NCI-H1930 (cell line): Measurements from ENCODE around the gene MARVELD3.
"Not testable (repeated sequence)": the region's sequence is repeated elsewhere in the genome, so short reads cannot be mapped to it uniquely, and the experiment has no call there.

Source experiments
- DNase-seq, 2 experiments: peaks; one replicate each; lab custom pipeline; 2025; lab: John Stamatoyannopoulos, UW

The MARVELD3 gene, protein sequence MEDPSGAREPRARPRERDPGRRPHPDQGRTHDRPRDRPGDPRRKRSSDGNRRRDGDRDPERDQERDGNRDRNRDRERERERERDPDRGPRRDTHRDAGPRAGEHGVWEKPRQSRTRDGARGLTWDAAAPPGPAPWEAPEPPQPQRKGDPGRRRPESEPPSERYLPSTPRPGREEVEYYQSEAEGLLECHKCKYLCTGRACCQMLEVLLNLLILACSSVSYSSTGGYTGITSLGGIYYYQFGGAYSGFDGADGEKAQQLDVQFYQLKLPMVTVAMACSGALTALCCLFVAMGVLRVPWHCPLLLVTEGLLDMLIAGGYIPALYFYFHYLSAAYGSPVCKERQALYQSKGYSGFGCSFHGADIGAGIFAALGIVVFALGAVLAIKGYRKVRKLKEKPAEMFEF

DNA sequence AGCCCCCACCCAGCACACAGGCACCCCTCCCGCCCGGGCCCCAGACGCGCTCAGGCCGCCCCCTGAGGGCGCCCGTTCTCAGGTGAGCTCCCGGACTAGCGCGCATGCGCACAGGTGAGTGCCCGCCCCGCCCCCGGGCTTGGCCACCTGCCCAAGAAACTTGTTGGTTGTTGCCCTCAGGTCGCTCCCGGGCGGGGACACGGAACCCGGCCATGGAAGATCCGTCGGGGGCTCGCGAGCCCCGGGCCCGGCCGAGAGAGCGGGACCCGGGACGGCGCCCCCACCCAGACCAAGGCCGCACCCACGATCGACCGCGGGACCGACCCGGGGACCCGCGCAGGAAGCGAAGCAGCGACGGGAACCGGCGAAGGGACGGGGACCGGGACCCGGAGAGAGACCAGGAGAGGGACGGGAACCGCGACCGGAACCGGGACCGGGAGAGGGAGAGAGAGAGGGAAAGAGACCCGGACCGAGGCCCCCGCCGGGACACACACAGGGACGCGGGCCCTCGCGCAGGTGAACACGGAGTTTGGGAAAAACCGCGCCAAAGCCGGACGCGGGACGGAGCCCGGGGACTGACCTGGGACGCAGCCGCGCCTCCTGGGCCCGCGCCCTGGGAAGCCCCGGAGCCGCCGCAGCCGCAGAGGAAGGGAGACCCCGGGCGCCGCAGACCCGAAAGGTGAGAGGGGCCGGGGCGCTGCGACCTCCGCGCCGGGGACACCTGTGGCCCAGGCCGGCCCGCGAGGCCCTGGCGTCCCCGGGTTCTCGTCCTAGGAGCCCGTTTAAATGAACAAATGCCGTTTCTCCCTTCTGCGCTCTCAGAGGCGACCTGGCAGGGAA is at the start of gene MARVELD3:
Gene MARVELD3, plus strand, starts transcription at position 167 of the 840 bp plus-strand sequence. Its CDS starts 46 bp downstream, at position 213.
- DNase-seq, result peak; percentile 17 to 57

DNA sequence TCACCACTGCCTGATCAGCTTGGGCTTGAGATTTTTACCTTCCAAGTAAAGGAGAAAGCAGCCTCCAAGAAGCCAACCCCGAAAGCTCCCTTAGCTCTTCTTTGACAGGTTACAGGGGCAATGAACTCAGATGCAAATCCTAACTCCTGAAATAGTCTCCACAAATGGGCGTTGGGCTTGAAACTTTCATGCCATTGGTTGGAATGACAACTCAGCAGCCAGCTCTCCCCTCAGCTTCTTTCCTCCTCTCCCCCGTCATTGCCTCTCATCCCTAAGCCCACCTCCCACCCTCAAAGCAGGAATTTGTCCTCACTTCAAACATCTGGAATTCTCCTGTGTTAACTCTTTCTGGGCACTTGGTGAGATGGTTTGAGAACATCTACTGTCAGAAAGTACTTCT is 49.0 kb upstream of the MARVELD3 start, which contains the start of gene TAT:
Gene TAT, minus strand, starts transcription at position 122 of the 400 bp plus-strand sequence. CDS start 677 bp downstream, outside the sequence.
- DNase-seq, result no peak

DNA sequence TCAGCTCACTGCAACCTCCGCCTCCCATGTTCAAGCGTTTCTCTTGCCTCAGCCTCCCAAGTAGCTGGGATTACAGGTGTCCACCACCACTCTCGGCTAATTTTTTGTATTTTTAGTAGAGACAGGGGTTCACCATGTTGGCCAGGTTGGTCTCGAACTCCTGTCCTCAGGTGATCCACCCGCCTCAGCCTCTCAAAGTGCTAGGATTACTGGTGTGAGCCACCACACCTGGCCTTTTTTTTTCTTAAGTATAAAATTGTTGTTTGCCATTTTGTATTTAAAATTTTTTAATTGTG is 43.5 kb upstream of the MARVELD3 start:
- not testable (repeated sequence) for DNase-seq

DNA sequence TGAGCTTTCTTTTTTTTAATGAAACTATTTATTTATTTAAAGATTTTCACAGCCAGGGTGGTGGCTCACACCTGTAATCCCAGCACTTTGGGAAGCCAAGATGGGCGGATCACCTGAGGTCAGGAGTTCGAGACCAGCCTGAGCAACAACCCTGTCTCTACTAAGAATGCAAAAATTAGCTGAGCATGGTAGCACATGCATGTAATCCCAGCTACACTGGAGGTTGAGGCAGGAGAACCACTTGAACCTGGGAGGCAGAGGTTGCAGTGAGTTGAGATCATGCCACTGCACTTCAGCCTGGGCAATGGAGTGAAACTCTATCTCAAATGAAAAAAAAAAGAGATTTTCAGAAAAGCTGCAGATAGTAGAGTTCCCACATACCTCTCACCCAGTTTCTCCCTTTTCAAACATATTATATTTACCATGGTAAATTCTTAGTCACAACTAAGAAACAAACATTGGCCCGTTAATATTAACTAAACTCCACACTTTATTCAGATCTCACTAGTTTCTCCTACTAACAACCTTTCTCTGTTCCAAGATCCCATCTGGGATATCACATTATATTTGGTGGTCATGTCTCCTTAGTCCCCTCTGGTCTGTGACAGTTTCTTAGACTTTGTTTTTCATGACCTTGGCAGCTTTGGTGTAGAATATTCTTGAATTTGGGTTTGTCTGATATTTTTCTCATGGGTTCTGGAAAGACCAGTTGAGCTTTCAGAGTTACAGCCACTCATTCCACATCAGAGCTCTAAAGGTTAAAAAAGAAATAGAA is 41.3 kb upstream of the MARVELD3 start:
- no peak for DNase-seq

DNA sequence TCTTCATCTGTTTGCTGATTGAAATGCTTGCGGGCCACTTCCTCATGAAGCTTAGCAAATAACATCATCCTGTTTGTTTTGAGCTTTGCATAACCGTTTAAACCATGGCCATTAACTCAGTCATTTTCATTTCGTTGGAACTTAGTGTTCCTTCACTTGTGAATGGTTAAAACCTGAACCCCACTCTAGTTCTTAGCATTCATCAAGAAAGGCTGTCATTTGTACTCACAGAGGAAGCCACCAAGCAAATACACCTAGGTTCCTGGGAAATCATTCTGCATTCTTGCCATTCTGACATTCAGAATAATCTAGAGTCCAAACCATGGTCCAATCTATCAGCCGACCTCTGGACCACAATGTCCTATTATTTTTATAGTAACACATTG is 40.7 kb upstream of the MARVELD3 start:
- no peak for DNase-seq

DNA sequence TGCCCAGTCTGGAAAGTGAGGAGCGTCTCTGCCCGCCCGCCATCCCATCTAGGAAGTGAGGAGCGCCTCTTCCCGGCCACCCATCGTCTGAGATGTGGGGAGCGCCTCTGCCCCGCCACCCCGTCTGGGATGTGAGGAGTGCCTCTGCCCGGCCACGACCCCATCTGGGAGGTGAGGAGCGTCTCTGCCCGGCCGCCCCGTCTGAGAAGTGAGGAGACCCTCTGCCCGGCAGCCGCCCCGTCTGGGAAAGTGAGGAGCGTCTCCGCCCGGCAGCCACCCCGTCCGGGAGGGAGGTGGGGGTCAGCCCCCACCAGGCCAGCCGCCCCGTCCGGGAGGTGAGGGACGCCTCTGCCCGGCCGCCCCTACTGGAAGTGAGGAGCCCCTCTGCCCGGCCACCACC is 36.6 kb upstream of the MARVELD3 start:
- not testable (repeated sequence) for DNase-seq

DNA sequence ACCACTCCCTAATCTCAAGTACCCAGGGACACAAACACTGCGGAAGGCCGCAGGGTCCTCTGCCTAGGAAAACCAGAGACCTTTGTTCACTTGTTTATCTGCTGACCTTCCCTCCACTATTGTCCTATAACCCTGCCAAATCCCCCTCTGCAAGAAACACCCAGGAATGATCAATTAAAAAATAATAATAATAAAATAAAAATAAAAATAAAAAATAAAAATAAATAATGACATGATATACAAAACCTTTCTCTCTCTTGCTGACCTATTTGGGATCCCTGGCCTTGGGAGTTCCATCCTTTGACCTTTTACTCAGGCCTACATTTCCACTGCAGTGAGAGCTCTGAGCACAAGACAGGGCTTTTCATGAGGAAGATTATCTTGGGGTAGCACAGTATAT is 35.9 kb upstream of the MARVELD3 start:
- DNase-seq, result not testable (repeated sequence)

DNA sequence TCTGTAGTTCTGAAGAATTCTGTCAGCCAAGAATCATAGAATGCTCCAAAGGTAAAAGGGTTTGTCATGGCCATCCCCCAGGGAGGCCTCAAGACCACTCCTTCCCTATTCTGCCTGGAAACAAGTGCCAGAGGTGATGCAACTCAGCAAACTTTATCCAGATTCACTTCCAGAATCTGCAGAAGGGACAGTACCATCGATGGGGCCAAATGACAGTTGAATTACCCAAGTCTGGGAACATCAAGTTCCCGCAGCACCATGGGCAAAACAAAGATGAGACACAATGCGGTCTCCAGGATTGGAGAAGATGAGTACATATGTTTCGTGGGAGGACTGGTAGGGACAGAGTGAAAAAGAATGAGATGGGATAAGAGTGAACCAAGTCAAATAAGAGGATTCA is 35.4 kb upstream of the MARVELD3 start:
- DNase-seq, result no peak

DNA sequence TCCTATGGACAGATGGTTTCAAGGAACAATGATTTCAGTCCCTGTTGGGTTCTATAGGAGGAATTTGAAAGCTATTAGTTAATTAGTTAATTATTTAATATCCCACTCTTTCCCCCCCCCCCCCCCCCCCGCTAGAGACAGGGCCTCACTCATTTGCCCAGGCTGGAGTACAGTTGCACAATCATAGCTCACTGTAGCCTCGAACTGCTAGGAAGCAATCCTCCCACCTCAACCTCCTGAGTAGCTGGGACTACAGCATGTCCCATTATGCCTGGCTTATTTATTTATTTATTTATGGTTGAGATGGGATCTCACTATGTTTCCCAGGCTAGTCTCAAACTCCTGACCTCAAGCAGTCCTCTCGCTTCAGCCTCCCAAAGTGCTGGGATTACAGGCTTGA is 34.1 kb upstream of the MARVELD3 start:
- no peak for DNase-seq

DNA sequence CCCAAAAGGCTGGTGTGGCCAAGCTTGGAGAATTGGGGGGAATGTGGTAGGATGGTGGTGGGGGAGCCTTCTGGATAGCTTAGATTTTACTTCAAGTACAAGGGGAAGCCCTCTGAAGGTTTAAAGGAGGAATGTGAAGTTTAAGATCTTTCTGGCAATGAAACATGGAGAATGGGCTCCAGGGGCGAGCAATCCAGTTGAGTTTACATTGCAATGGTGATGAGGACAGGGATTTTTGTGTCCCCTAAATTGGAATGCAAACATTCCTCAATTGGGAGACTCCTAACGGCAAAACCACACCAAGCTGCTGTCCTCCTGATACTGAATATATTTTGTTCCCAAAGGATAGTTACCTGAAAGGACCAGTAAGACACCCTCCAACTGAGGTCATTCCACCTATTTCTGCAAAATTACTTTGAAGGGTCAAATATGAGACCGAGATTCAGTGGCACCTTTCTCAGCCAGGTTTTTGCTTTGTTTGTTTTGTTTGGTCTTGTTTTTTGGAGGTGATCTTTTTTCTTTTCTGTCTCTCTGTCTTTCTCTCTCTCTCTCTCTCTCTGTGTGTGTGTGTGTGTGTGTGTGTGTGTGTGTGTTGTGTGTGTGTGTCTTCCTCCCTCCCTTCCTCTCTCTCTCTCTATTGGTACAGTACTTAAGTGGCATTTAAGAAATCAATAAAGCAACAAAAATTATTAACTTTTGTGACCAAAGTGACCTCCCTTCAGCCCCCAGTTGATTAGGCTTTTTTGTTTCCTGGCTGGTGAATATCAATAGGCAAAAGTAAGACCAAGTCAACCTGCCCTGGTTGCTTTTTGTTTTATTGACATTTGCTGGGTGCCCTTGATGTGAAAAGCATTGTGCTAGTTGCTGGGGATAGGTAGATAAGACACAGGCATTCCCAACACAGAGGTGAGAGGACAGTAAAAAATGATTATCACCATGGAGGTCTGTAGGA is 32.7 kb upstream of the MARVELD3 start:
- DNase-seq, result no peak

DNA sequence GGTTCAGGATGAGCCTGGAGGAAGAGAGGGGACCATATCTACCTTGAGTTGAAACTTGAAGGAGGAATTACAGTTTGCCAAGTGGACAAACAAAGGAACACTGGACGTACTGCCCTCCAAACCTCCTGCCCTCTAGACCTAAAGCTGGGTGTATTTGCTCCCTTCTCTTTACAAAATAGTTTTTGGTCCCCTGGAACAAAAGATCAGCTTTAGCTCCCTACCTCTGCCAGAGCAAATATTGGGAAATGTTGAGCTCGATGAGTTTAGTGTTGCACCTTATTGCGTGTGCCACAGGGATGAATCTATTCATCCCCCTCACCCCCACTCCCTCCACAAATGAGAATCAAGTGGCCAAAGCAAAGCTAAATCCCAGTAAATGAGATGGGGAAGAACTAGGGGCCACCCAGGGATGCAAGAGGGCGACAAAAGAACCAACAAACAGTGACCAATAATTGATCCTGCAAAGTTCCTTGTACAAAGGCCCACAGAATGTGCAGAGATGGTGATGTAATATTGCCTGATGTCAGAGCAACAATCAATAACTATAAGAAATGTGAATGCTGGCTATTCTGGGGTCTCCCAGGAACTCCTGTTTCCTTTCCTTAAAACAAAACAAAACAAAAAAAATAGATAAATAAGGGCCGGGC is 31.9 kb upstream of the MARVELD3 start:
- no peak for DNase-seq

DNA sequence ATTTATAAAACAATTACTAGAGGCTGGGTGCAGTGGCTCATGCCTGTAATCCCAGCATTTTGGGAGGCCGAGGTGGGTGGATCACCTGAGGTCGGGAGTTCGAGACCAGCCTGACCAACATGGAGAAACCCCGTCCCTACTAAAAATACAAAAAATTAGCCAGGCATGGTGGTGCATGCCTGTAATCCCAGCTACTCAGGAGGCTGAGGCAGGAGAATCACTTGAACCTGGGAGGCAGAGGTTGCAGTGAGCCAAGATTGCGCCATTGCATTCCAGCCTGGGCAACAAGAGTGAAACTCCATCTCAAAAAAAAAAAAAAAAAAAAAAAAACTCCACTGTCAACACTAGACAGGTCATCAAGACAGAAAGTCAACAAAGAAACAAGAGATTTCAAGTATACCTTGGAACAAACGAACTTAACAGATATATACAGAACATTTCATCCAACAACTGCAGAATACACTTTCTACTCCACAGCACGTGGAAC is 30.6 kb upstream of the MARVELD3 start:
- DNase-seq, result not testable (repeated sequence)

DNA sequence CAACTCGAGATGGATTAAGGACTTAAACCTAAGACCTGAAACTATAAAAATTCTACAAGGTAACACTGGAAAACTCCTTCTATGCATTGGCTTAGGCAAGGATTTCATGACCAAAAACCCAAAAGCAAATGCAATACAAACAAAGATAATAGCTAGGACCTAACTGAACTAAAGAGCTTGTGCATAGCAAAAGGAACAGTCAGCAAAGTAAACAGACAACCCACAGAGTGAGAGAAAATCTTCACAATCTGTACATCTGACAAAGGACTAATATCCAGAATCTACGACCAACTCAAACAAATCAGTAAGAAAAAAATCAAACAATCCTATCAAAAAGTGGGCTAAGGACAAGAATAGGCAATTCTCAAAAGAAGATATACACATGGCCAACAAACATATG is 27.6 kb upstream of the MARVELD3 start:
- DNase-seq, result not testable (repeated sequence)

DNA sequence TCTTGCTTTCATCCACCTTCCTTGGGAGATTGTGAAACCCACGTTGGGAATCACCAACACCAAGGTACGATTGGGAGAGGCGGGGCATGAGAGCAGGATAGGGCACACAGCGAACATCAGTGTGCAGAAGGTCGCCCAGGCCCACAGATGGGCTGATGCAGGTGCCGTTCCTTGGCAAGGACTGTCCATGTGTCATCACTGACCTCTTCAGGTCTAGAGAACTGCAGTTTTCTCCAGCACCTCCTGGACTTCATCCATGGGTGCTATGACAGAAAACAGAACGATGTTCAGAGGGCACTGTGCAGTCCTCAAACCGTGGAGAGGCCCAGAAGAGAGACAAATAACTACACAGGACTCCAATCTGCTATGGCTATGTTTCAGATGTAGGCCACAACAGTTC is 25.2 kb upstream of the MARVELD3 start:
- DNase-seq, result no peak

DNA sequence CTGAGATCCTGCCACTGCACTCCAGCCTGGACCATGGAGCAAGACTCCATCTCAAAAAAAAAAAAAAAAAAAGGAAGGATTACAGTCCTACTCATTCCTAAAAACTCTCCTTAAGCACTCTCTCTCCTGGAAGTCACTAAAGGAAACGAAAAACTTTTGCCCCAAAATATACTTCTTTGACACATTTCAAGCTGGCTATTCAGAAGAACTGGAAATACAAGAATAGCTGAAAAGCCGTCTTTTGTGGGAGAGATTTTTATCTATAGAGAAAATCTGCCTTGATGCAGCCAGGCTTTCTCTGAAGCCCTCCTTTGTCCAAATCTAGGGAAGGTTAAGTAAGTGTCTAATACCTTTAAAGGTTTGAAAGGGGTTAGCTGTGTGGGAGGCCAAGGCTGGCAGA is 16.9 kb upstream of the MARVELD3 start:
- no peak for DNase-seq

DNA sequence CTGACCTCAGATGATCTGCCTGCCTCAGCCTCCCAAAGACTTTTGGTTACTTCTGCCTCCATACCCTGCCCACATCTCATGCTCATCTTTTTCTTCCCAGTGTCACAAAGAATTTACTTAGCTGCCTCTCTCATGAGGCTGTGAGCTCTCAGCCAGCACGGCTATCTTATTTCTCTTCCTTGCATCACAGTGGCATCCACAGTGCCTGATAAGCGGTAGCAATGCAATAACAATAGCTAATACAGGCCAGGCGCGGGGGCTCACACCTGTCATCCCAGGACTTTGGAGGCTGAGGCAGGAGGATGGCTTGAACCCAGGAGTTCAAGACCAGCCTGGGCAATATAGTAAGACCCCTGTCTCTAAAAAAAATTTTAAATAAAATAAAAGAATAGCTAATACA is 15.5 kb upstream of the MARVELD3 start:
- no peak for DNase-seq

DNA sequence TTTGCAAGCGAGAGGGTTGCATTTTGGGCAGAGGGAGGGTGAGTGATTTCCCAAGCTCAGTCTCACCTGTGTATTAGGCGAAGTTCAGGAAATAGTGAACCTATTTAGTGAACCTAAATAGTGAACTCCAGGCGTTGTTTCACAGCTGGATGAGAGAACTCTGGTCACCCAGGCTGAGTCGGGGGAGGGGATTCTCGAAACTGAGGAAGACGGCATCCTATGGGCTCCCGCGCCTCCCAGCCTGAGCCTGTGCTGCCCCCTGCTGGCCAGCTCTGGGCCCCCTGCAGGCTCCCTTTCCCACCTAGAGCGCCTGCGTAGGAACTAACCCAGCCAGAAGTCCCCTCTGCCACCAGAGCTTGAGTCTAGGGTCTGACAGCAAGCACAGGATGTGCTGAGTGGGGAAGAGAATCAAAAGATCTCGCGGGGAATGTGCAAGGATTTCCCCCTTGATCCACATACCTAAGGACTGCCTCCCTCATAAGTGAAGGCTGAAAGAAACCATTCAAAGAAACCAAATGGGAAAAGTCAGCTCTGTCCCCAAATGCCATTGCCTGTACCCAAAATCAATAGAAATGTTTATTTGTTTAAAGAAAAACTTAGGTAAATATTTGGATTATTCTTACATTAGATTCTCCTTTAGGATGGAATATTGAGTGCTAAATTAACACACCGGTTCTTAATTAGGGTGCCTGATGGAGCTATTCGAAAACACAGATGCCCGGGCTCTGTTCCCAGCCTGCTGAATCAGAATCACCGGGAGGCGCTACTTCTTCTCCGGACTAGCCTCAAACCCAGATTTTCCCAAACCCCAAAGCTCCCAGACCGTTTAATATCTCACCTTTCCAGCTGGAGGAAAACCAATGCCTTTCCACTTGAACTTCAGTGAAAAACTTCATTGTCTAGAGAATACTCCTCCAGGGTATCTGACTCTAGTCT is 14.8 kb upstream of the MARVELD3 start:
- peak; percentile 48 to 69 for DNase-seq

DNA sequence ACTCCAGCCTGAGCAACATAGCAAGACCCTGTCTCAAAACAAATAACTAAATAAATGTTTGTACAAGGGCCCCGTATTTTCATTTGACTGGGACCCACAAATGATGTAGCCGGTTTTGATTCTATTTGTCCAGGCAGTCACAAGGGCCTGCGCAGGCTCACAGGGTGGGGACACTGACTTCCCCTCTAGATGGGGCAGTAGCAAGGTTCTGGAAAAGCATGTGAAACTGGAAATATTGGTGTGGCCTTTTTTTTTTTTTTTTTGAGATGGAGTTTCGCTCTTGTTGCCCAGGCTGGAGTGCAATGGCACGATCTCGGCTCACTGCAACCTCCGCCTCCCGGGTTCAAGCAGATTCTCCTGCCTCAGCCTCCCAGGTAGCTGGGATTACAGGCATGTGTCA is 11.0 kb upstream of the MARVELD3 start:
- not testable (repeated sequence) for DNase-seq

DNA sequence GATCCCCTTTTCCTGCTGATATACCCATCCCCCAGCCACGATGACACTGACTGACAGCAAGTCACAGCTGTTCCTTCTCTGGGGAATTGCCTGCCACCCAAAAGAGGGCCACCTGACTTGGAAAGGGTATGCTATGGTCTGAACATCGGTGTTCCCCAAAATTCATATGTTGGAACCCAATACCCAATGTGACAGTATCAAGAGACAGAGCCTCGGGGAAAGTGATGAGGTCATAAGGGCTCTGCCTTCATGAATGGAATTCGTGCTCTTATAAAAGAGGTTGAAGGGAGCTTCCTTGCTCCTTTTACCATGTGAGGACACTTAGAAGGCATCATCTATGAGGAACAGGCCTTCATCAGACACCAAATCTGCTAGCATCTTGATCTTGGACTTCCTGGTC is 7.6 kb upstream of the MARVELD3 start:
- no peak for DNase-seq
